NCI-H82 (cell line): Measurements from ENCODE around the gene TTLL8.

Experiments used
- DNase-seq: peaks from one replicate; lab custom pipeline; 2025; lab: John Stamatoyannopoulos, UW

TTLL8 gene

GRCh38 chr22:50040717-50041116 is 17.4 kb downstream of the TTLL8 start:
- no peak for DNase-seq

GRCh38 chr22:50039669-50040443 is 18.2 kb downstream of the TTLL8 start:
- no peak for DNase-seq

DNA sequence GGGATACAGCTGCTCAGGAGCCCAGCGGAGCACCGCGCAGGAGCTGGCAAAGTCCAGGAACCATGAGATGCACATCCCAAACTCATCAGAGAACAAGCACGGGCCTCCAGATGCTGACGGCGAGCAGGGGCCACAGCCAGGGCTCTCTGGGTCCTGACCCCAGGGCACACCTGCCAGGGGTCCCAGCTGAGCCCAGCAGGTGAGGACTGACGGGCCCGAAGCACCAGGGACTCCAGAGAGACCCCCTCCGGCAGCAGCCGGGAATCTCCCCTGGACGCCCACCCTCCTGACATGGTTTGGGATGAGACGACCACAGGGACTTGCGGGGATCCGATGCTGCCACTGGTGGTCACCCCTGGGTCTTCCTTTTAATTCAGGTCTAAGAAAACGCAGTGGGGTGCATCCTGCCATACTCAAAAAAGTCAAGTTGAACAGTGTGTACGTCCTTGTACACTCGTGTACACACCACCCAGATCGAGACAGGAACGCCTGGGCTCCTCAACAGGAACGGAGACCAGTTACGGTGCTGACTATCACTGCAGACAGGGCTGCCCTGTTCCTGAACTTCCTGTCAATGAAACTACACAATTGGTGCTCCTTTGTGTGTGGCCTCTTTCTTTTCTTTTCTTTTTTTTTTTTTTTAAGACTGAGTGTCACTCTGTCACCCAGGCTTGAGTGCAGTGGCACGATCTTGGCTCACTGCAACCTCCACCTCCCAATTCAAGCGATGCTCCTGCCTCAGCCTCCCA is 21.9 kb downstream of the TTLL8 start:
- no peak for DNase-seq

DNA sequence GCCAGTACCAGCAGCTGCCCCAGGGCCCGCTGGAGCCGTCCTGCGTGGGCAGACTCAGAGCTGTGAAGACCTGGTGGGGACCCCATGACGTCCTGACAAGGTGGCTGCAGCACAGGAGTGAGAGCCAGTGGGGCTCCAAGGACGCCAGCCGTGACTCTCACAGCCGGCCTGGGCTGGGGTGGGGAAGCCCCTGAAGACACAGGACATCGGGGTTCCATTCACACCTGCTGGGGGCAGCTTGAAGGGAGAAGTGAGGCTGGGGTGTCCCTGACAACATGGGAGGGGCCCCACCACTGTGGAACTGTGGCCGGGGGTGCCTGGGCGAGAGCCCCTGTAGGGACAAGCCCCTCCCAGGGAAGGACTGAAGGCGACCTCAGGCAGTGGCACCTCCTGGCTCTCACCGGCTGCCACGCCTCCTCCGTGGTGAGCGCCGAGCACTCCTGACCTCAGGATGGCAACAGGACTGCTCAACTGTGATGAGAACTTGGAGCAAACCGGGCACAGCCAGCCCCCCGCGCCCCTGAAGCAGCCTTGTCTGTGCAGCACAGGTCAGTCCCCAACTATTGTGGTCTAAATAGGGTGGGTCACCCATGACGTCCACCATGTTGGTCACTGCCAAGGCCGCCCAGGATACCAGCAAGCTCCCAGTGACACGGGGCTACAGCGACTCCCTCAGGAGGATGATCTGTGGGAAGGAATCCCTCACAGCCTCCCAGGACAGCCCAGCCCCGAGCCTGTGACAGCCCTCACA is 22.8 kb downstream of the TTLL8 start:
- no peak for DNase-seq

DNA sequence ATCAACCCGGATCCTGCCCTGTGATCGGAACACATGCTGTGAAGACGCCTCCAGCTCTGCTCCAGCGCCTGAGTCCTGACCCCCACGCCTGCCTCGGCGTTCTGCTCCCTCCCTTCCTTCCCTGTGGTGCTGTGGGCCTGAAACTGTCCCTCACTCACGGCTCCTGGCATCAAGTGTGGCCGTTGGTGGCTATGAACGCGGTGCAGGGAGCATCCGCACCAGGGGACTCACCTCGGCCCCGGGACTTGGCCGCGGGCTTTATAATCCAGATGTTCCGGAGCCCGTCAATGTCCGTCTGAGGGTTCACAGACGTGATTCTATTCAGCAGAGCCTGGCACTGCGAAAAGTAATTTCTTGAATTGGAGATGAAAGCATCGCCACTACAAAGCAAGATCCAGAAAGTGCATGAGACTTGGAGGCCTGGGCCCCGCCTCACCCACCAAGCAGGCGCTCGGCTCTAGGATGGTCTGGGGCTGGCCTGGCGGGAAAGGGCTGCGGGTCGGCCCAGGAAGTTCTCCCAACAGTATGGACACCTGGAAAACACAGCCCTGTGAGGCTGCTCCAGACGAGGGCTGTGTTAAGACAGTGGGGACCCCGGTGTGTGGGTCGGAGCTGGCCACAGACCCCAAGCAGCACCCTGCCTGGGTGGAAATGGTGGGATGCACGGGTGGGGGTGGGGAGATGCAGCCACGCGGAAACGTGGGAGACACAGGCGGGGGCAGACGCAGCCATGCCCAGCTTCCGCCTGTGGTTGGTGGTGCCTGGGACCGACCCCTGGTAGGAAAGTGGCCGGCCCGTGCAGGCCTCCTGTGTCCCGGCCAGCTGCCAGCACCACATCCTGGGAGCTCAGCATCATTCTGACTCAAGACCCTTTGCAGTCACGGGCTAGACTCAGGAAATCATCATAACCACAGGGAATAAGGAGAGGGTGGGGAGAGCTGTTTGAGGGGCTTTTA is 23.7 kb downstream of the TTLL8 start:
- DNase-seq: no peak

GRCh38 chr22:50032941-50033601 is 25.0 kb downstream of the TTLL8 start:
- DNase-seq: no peak

- DNase-seq: no peak
Observed at GRCh38 chr22:50032109-50032871, 25.8 kb downstream of the TTLL8 start.

GRCh38 chr22:50031189-50032091 is 26.7 kb downstream of the TTLL8 start:
- no peak for DNase-seq

- peak; percentile 65 for DNase-seq
Observed at GRCh38 chr22:50030297-50031188, 27.6 kb downstream of the TTLL8 start.

DNA sequence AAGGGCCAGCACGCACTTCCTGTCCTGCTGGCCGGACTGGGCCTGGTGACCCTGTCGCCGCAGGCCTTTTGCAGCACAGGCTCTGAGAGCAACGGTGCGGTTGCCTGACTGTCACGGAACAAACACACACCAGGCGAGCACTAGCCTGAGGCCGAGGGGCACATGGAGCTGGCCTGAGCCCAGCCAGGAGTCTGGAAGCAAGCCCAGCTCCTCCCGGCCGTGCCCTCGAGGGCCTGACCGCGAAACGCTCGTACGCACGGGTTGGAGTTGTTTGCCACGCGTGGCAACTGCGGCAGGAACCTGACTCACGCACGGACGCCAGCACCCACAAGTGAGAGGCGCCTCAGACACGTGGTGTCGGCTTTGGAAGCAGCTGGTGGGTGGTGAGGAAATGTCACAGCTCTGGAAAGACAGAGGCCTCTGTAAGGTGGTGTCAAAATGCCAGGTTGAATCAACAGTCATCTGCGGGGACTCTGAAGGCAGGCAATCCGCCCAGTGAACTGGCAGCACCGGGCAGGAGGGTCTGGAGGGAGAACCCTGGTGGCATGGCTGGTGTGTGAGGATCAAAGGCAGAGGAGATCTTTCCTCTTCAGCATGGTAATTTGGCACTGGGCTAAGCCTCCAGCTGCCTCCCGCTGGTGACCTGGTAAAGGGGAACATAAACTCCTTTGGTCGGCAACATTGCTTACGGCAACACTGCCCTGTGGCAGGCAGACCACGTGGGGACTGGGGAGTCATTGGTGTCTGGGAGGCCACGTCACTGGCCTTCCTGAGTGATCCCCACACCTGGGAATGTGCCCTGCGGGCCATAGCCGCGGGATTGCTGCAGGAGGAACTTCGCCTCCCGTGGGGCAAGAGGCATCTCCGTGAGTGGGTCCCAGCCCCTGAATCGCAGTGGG is 30.2 kb downstream of the TTLL8 start:
- DNase-seq: peak; percentile 6

- no peak for DNase-seq
Observed at GRCh38 chr22:50025993-50026392, 32.1 kb downstream of the TTLL8 start.

- no peak for DNase-seq
Observed at GRCh38 chr22:50022171-50022819, 35.8 kb downstream of the TTLL8 start.

DNA sequence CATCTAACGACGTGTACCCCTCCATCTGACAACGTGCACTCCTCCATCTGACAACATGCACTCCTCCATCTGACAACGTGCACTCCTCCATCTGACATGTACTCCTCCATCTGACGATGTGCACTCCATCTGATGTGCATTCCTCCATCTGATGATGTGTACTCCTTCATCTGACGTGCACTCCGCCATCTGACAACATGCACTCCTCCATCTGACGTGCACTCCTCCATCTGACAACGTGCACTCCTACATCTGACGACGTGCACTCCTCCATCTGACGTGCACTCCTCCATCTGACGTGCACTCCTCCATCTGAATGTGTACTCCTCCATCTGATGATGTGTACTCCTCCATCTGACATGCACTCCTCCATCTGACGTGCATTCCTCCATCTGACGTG is 37.5 kb downstream of the TTLL8 start:
- DNase-seq: no peak

DNA sequence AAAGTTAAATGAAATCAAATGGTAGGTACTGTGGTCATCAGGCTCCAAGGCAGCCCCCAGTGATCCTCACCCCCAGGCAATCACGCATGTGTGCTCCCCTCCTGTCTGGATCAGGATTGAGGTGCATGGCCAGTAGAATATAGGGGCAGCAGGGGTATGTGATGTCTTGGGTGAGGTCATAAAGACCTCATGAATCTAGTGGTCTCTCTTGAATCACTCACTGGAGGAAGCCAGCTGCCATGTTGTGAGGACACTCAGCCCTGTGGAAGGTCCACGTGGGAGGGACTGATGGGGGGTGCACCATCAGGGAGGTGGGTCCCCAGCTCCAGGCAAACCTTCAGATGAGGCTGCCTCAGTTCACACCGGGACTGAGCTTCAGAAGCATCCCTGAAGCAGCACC is 38.8 kb downstream of the TTLL8 start:
- DNase-seq: no peak

GRCh38 chr22:50018608-50019285 is 39.4 kb downstream of the TTLL8 start:
- no peak for DNase-seq

- no peak for DNase-seq
Observed at GRCh38 chr22:50017701-50018224, 40.3 kb downstream of the TTLL8 start.
